ENCODE measurements around the gene TCHP.

Gene TCHP

GRCh38 chr12:109963330-109963729, 63.3 kb downstream of the TCHP start:
- DNase-seq (ENCODE audit: low read depth) = no peak

GRCh38 chr12:109963743-109964429, 63.8 kb downstream of the TCHP start:
- peak; percentile 23 for DNase-seq (ENCODE audit: low read depth)

GRCh38 chr12:109966546-109966945, 66.5 kb downstream of the TCHP start:
- no peak for DNase-seq (ENCODE audit: low read depth)

- no peak for DNase-seq (ENCODE audit: low read depth)
Measured at GRCh38 chr12:109967383-109968031, 67.4 kb downstream of the TCHP start.
